HTERT RPE-1 (cell line): ENCODE results near the gene FBLN5.

ENCODE experiments used
- in situ Hi-C: fragments of 300-500 bp; cut with MboI; formaldehyde crosslinking; loops from 4 replicates; pipeline ENCODE4 v1.14.3; 2020; ENCODE audit warnings: low sequenced_read_pairs

FBLN5 gene

GRCh38 chr14:91946622-91947474 is 646 bp downstream of the FBLN5 start:
- in situ Hi-C loops, result no loop called here

- in situ Hi-C loops, result no loop called here
These were observed 1.5 kb downstream of the FBLN5 start for GRCh38 chr14:91945751-91946621.

GRCh38 chr14:91942946-91943345 is 4.5 kb downstream of the FBLN5 start:
- in situ Hi-C loops, result no loop called here

GRCh38 chr14:91942128-91942527 is 5.4 kb downstream of the FBLN5 start:
- in situ Hi-C loops, result no loop called here

- in situ Hi-C loops, result no loop called here
These were observed 7.3 kb downstream of the FBLN5 start for GRCh38 chr14:91940209-91940608.

- in situ Hi-C loops, result no loop called here
These were observed 11.9 kb downstream of the FBLN5 start for GRCh38 chr14:91935586-91935985.

GRCh38 chr14:91934554-91935285 is 12.8 kb downstream of the FBLN5 start:
- in situ Hi-C loops, result no loop called here

GRCh38 chr14:91931478-91932088 is 15.9 kb downstream of the FBLN5 start:
- in situ Hi-C loops, result no loop called here

- in situ Hi-C loops, result no loop called here
These were observed 17.8 kb downstream of the FBLN5 start for GRCh38 chr14:91929700-91930099.

- in situ Hi-C loops, result no loop called here
These were observed 19.7 kb downstream of the FBLN5 start for GRCh38 chr14:91927800-91928199.

GRCh38 chr14:91927191-91927590 is 20.3 kb downstream of the FBLN5 start:
- in situ Hi-C loops, result no loop called here

- in situ Hi-C loops, result no loop called here
These were observed 21.2 kb downstream of the FBLN5 start for GRCh38 chr14:91926131-91926890.

GRCh38 chr14:91925727-91926121 is 21.8 kb downstream of the FBLN5 start:
- in situ Hi-C loops, result no loop called here

- in situ Hi-C loops, result no loop called here
These were observed 22.3 kb downstream of the FBLN5 start for GRCh38 chr14:91925001-91925726.

GRCh38 chr14:91920526-91920925 is 27.0 kb downstream of the FBLN5 start:
- in situ Hi-C loops, result no loop called here

GRCh38 chr14:91919814-91920213 is 27.7 kb downstream of the FBLN5 start:
- in situ Hi-C loops, result no loop called here

- in situ Hi-C loops, result no loop called here
These were observed 29.2 kb downstream of the FBLN5 start for GRCh38 chr14:91918186-91918883.

- in situ Hi-C loops, result no loop called here
These were observed 35.5 kb downstream of the FBLN5 start for GRCh38 chr14:91912035-91912434.
